Immature natural killer cell (primary cell): ENCODE measurements around the gene CCDC15. TPM values are rescaled to one million over a fixed set of nuclear protein-coding genes. Genes with fewer than 3 reads are reported as not detected.
"Not testable (repeated sequence)": the region's sequence is repeated elsewhere in the genome, so short reads cannot be mapped to it uniquely, and the experiment has no call there.

ENCODE experiments used
- DNase-seq, 3 donors: peaks; one replicate each; pipeline ENCODE4 v3.0.0; 2022; ENCODE audit warnings: mixed read lengths in 1 of 3
- H3K27ac Mint-ChIP-seq, 6 donors: one replicate each; pipeline ENCODE4 v1.8.0; 2020; ENCODE audit warnings: mixed read lengths in 6 of 6, mild to moderate bottlenecking in 5 of 6, inconsistent platforms in 4 of 6, moderate library complexity in 3 of 6
- H3K27me3 Mint-ChIP-seq, 3 donors: one replicate each; pipeline ENCODE4 v1.8.0; 2020 to 2021; ENCODE audit warnings: low read depth in 3 of 3, mild to moderate bottlenecking in 3 of 3, mixed read lengths in 3 of 3, moderate library complexity in 3 of 3, inconsistent platforms in 1 of 3
- H3K36me3 Mint-ChIP-seq, 3 donors: one replicate each; pipeline ENCODE4 v1.8.0; 2020; ENCODE audit warnings: mixed read lengths in 3 of 3, inconsistent platforms in 2 of 3, mild to moderate bottlenecking in 2 of 3
- H3K4me1 Mint-ChIP-seq, 2 donors: one replicate each; pipeline ENCODE4 v1.8.0; 2020; ENCODE audit warnings: inconsistent platforms in 2 of 2, mild to moderate bottlenecking in 2 of 2, mixed read lengths in 2 of 2, moderate library complexity in 1 of 2
- H3K4me3 Mint-ChIP-seq, 5 donors: one replicate each; pipeline ENCODE4 v1.8.0; 2020; ENCODE audit warnings: mild to moderate bottlenecking in 5 of 5, mixed read lengths in 5 of 5, inconsistent platforms in 3 of 5, moderate library complexity in 3 of 5
- H3K9me3 Mint-ChIP-seq, 6 donors: one replicate each; pipeline ENCODE4 v1.8.0; 2020; ENCODE audit warnings: mild to moderate bottlenecking in 6 of 6, mixed read lengths in 6 of 6, inconsistent platforms in 4 of 6, moderate library complexity in 3 of 6
- polyA plus RNA-seq, 3 donors: library from polyadenylated mRNA; unstranded; fragments of 300-500 nt; fragmentation: Illumina TruSeq; gene quantifications; one replicate each; pipeline ENCODE4 v1.2.3, GENCODE V29; 2021

Gene CCDC15
- polyA plus RNA-seq, 3 donors from 2014 or later, result 0.50 to 2.7 (median 1.6) TPM

- H3K27ac Mint-ChIP-seq, result no peak overlapping the region
- H3K4me1 Mint-ChIP-seq, result peaks cover 0 to 2% of the 10 kb centered on the region in 2 donors
- H3K27me3 Mint-ChIP-seq, result peaks cover 0 to 4% (median 0%) of the 10 kb centered on the region in 3 donors
- H3K9me3 Mint-ChIP-seq, result peaks cover 13 to 29% (median 21%) of the 10 kb centered on the region in 6 donors
- H3K36me3 Mint-ChIP-seq, result peaks cover 62 to 77% (median 65%) of the 10 kb centered on the region in 3 donors
- H3K4me3 Mint-ChIP-seq, result no peak overlapping the region
- DNase-seq, result no peak
These were observed 30.5 kb downstream of the CCDC15 start for GRCh38 chr11:124984512-124984854.

GRCh38 chr11:124987096-124987495, 33.1 kb downstream of the CCDC15 start:
- Mint-ChIP-seq H3K27me3 (peaks cover 0 to 2% (median 0%) of the 10 kb centered on the region in 3 donors), H3K36me3 (peaks cover 45 to 65% (median 48%) of the 10 kb centered on the region in 3 donors), H3K27ac (no peak overlapping the region), H3K9me3 (peaks cover 0 to 11% (median 7%) of the 10 kb centered on the region in 6 donors), H3K4me3 (no peak overlapping the region), H3K4me1 (no peaks in the 10 kb centered on the region)
- DNase-seq, result no peak

GRCh38 chr11:124988063-124988462, 34.1 kb downstream of the CCDC15 start:
- H3K4me3 Mint-ChIP-seq, result no peak overlapping the region
- peaks cover 0 to 2% (median 0%) of the 10 kb centered on the region in 6 donors for H3K9me3 Mint-ChIP-seq
- no peak for DNase-seq
- H3K27ac Mint-ChIP-seq, result no peak overlapping the region
- H3K27me3 Mint-ChIP-seq, result peaks cover 0 to 2% (median 0%) of the 10 kb centered on the region in 3 donors
- H3K36me3 Mint-ChIP-seq, result peaks cover 38 to 58% (median 40%) of the 10 kb centered on the region in 3 donors
- H3K4me1 Mint-ChIP-seq, result no peaks in the 10 kb centered on the region

GRCh38 chr11:125001079-125001778, 47.2 kb downstream of the CCDC15 start:
- no peak for DNase-seq
- Mint-ChIP-seq H3K4me1 (peaks cover 10 to 18% of the 10 kb centered on the region in 2 donors), H3K4me3 (no peak overlapping the region), H3K9me3 (no peaks in the 10 kb centered on the region), H3K36me3 (peaks cover 33 to 36% (median 33%) of the 10 kb centered on the region in 3 donors), H3K27ac (no peak overlapping the region), H3K27me3 (no peaks in the 10 kb centered on the region)

- Mint-ChIP-seq H3K9me3 (no peaks in the 10 kb centered on the region), H3K36me3 (peaks cover 36 to 39% (median 36%) of the 10 kb centered on the region in 3 donors), H3K4me1 (peaks cover 10 to 18% of the 10 kb centered on the region in 2 donors), H3K4me3 (no peak overlapping the region), H3K27ac (no peak overlapping the region), H3K27me3 (no peaks in the 10 kb centered on the region)
- DNase-seq, result no peak
These were observed 47.8 kb downstream of the CCDC15 start for GRCh38 chr11:125001849-125002248.

- DNase-seq, result no peak
- Mint-ChIP-seq H3K9me3 (no peaks in the 10 kb centered on the region), H3K4me3 (no peak overlapping the region), H3K36me3 (peaks cover 46 to 59% (median 49%) of the 10 kb centered on the region in 3 donors), H3K27me3 (peaks cover 0 to 4% (median 0%) of the 10 kb centered on the region in 3 donors), H3K27ac (no peak overlapping the region), H3K4me1 (peaks cover 10 to 18% of the 10 kb centered on the region in 2 donors)
These were observed 51.5 kb downstream of the CCDC15 start for GRCh38 chr11:125005491-125005890.

- Mint-ChIP-seq H3K4me1 (no peaks in the 10 kb centered on the region), H3K27ac (no peak overlapping the region), H3K27me3 (no peaks in the 10 kb centered on the region), H3K4me3 (no peak overlapping the region), H3K36me3 (peaks cover 5 to 14% (median 6%) of the 10 kb centered on the region in 3 donors), H3K9me3 (no peaks in the 10 kb centered on the region)
- no peak for DNase-seq
These were observed 62.4 kb downstream of the CCDC15 start for GRCh38 chr11:125016413-125016812.

GRCh38 chr11:125020342-125020741, 66.3 kb downstream of the CCDC15 start:
- no peak overlapping the region for H3K4me3 Mint-ChIP-seq
- no peaks in the 10 kb centered on the region for H3K9me3 Mint-ChIP-seq
- peaks cover 0 to 5% (median 0%) of the 10 kb centered on the region in 3 donors for H3K36me3 Mint-ChIP-seq
- H3K4me1 Mint-ChIP-seq, result no peaks in the 10 kb centered on the region
- H3K27me3 Mint-ChIP-seq, result no peaks in the 10 kb centered on the region
- DNase-seq, result no peak
- H3K27ac Mint-ChIP-seq, result no peak overlapping the region

- no peak overlapping the region for H3K27ac Mint-ChIP-seq
- H3K27me3 Mint-ChIP-seq, result no peaks in the 10 kb centered on the region
- H3K36me3 Mint-ChIP-seq, result peaks cover 0 to 7% (median 2%) of the 10 kb centered on the region in 3 donors
- H3K4me3 Mint-ChIP-seq, result no peak overlapping the region
- H3K4me1 Mint-ChIP-seq, result no peaks in the 10 kb centered on the region
- no peak for DNase-seq
- H3K9me3 Mint-ChIP-seq, result no peaks in the 10 kb centered on the region
These were observed 68.5 kb downstream of the CCDC15 start for GRCh38 chr11:125022551-125022950.

- Mint-ChIP-seq H3K27me3 (no peaks in the 10 kb centered on the region), H3K36me3 (peaks cover 10 to 20% (median 15%) of the 10 kb centered on the region in 3 donors), H3K4me3 (no peak overlapping the region), H3K9me3 (no peaks in the 10 kb centered on the region), H3K27ac (no peak overlapping the region), H3K4me1 (no peaks in the 10 kb centered on the region)
- no peak for DNase-seq
These were observed 72.0 kb downstream of the CCDC15 start for GRCh38 chr11:125025968-125026367.

GRCh38 chr11:125029431-125029830, 75.4 kb downstream of the CCDC15 start:
- not testable (repeated sequence) for H3K27me3 Mint-ChIP-seq, H3K27ac Mint-ChIP-seq, H3K4me3 Mint-ChIP-seq, H3K4me1 Mint-ChIP-seq, DNase-seq
- Mint-ChIP-seq H3K9me3 (peaks cover 0 to 12% (median 3%) of the 10 kb centered on the region in 6 donors), H3K36me3 (peaks cover 24 to 35% (median 30%) of the 10 kb centered on the region in 3 donors)

GRCh38 chr11:125036933-125037332, 82.9 kb downstream of the CCDC15 start:
- no peak overlapping the region for H3K27ac Mint-ChIP-seq
- no peak overlapping the region for H3K4me3 Mint-ChIP-seq
- H3K4me1 Mint-ChIP-seq, result no peaks in the 10 kb centered on the region
- no peak for DNase-seq
- peaks cover 0 to 25% (median 4%) of the 10 kb centered on the region in 6 donors for H3K9me3 Mint-ChIP-seq
- no peaks in the 10 kb centered on the region for H3K27me3 Mint-ChIP-seq
- peaks cover 29 to 37% (median 35%) of the 10 kb centered on the region in 3 donors for H3K36me3 Mint-ChIP-seq

GRCh38 chr11:125049164-125049792, 95.3 kb downstream of the CCDC15 start:
- Mint-ChIP-seq H3K9me3 (no peaks in the 10 kb centered on the region), H3K36me3 (peaks cover 0 to 4% (median 0%) of the 10 kb centered on the region in 3 donors), H3K4me3 (no peak overlapping the region), H3K4me1 (no peaks in the 10 kb centered on the region), H3K27ac (no peak overlapping the region), H3K27me3 (no peaks in the 10 kb centered on the region)
- no peak for DNase-seq

- H3K27ac Mint-ChIP-seq, result no peak overlapping the region
- no peaks in the 10 kb centered on the region for H3K27me3 Mint-ChIP-seq
- no peaks in the 10 kb centered on the region for H3K36me3 Mint-ChIP-seq
- no peak overlapping the region for H3K4me3 Mint-ChIP-seq
- H3K9me3 Mint-ChIP-seq, result peaks cover 0 to 1% (median 0%) of the 10 kb centered on the region in 6 donors
- H3K4me1 Mint-ChIP-seq, result no peaks in the 10 kb centered on the region
- DNase-seq, result no peak
These were observed 98.0 kb downstream of the CCDC15 start for GRCh38 chr11:125052047-125052446.
